Muscle layer of duodenum (tissue), 2 donors: ENCODE results near the gene NAPG.
"Not testable (repeated sequence)": the region's sequence is repeated elsewhere in the genome, so short reads cannot be mapped to it uniquely, and the experiment has no call there.

ENCODE experiments used
- H3K27ac ChIP-seq: one replicate; pipeline ENCODE4 v1.7.0; 2013; ENCODE audit warnings: mild to moderate bottlenecking, low read length
- H3K27me3 ChIP-seq: one replicate; pipeline ENCODE4 v1.7.0; 2013; ENCODE audit warnings: low read depth, mild to moderate bottlenecking, control low read depth, low read length
- H3K36me3 ChIP-seq, 2 donors: one replicate each; pipeline ENCODE4 v1.7.0; 2013; ENCODE audit warnings: low read length in 2 of 2, control low read depth in 1 of 2, mild to moderate bottlenecking in 1 of 2; ENCODE audit not compliant: insufficient read depth in 2 of 2, control insufficient read depth in 1 of 2
- H3K4me1 ChIP-seq, 2 donors: one replicate each; pipeline ENCODE4 v1.7.0; 2013; ENCODE audit warnings: low read length in 2 of 2, mild to moderate bottlenecking in 2 of 2, control low read depth in 1 of 2, moderate library complexity in 1 of 2; ENCODE audit not compliant: insufficient read depth in 2 of 2, control insufficient read depth in 1 of 2
- H3K4me3 ChIP-seq, 2 donors: one replicate each; pipeline ENCODE4 v1.7.0; 2013; ENCODE audit warnings: low read length in 2 of 2, low read depth in 1 of 2, mild to moderate bottlenecking in 1 of 2
- H3K9me3 ChIP-seq, 2 donors: one replicate each; pipeline ENCODE4 v1.7.0; 2013; ENCODE audit warnings: low read length in 2 of 2, control low read depth in 1 of 2, mild to moderate bottlenecking in 1 of 2; ENCODE audit not compliant: control insufficient read depth in 1 of 2
- donor health status: healthy.

NAPG gene

DNA sequence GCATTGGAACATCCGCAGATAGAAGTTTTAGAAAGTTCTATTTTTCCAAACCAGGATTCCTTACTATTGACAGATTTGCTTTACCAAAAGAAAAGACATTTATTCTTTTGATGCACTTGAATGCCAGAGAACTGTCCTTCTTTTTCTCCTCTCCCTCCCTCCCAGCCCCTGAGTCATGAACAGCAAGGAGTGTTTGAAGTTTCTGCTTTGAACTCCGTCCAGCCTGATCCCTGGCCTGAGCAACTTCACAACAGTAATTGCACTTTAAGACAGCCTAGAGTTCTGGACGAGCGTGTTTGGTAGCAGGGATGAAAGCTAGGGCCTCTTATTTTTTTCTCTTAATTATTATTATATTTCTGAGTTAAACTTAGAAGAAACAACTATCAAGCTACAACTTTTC is 37.8 kb upstream of the NAPG start:
- Histone ChIP-seq H3K27ac (no peak overlapping the region), H3K9me3 (no peaks in the 10 kb centered on the region), H3K4me3 (no peak overlapping the region), H3K4me1 (no peaks in the 10 kb centered on the region), H3K27me3 (no peaks in the 10 kb centered on the region), H3K36me3 (peaks cover 5 to 6% of the 10 kb centered on the region in 2 donors)

DNA sequence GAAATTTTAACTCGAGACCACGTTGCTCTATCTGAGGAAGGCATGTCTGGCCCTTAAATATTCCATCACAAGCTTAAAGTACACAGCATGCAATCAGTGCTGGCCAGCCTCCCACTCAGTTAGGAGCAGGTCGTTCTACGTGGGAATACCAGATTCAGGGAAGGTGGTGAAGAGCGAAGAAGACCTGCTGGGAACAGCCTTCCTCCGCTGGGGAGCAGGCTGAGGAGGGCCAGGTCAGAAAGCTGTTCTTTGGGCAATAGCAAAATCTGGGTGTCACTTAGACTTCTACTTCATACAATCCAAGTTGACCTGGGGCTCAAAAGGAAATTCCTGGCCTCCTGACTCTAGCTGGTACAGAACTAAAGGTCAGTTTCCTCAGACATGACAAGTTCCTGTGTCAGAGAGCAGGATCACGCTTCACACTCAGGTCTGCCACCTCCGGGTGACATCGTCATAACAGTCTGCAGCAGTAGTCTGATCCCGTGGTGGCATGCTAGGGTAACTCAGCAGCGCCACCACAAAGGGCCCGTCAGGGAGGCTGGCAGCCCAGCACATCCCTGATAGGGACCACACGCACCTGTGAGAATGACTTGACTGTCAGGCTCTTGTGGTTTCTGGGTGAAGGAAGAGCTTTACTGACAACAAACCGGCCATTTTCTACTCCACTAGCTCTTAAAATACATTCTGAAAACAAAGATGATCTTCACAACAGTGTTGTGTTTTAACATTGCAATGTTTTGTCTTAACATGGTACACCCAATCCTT is 35.2 kb upstream of the NAPG start:
- no peak overlapping the region for H3K4me3 ChIP-seq
- no peak overlapping the region for H3K27ac ChIP-seq
- no peaks in the 10 kb centered on the region for H3K27me3 ChIP-seq
- H3K9me3 ChIP-seq: no peaks in the 10 kb centered on the region
- no peaks in the 10 kb centered on the region for H3K4me1 ChIP-seq
- H3K36me3 ChIP-seq: peaks cover 5 to 6% of the 10 kb centered on the region in 2 donors

DNA sequence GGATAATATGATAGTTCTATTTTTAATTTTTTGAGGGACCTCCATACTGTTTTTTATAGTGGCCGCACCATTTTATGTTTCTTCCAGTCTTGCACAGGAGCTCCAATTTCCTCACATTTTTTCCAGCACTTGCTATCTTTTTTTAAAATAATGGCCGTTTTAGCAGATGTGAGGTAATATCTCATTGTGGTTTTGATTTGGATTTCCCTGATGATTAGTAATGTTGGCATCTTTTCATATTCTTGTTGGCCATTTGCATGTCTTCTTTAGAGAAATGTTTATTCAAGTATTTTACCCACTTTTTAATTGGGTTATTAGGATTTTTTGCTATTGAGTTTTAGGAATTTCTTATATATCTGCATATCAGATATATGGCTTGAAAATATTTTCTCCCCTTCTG is 29.9 kb upstream of the NAPG start:
- H3K36me3 ChIP-seq: no peaks in the 10 kb centered on the region
- H3K27ac ChIP-seq: no peak overlapping the region
- no peaks in the 10 kb centered on the region for H3K9me3 ChIP-seq
- H3K27me3 ChIP-seq: no peaks in the 10 kb centered on the region
- H3K4me3 ChIP-seq: no peak overlapping the region
- H3K4me1 ChIP-seq: no peaks in the 10 kb centered on the region

DNA sequence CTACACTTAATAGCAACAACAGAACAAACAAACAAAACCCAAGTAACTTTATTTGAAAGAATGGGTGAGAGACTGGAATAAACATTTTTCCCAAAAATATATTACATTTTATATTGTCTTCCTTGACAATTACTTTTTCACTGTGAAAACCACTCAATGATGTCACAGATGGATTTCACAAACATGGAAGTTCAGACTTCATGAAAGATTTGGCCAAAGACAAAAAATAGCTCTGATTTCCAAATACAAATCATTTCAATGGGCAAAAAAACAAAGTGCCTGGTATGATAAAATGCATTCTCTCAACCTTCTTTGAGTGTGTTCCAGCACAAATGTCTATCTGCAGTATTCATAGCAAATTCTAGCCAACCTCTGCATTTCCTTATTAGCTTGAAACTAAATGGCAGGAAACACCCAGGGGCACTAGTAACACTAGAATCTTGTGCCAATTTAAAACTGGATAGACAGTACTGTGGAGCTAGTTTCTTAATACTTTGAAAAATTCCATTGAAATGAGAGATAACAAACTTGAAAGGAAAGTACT is 28.5 kb upstream of the NAPG start:
- H3K36me3 ChIP-seq: no peaks in the 10 kb centered on the region
- H3K4me1 ChIP-seq: no peaks in the 10 kb centered on the region
- H3K4me3 ChIP-seq: no peak overlapping the region
- H3K27ac ChIP-seq: no peak overlapping the region
- no peaks in the 10 kb centered on the region for H3K27me3 ChIP-seq
- no peaks in the 10 kb centered on the region for H3K9me3 ChIP-seq

DNA sequence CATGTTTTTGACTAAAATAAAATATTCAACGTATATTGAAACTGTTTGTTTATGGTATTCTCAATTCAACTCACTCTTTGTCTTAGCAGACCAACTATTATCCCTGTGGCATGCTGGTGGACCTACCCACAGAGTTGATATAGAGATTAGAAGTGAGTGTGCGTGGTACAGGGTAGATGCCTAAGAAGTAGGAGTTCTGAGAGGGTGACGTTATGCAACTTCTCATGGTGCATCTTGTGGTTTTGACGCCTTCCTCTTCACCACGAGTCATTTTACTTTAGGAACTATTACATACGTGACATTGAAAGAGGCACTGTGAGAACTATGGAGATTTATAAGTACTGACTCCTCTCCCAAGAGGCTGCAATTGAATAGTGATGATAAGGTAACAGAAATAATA is 26.6 kb upstream of the NAPG start:
- Histone ChIP-seq H3K4me1 (no peaks in the 10 kb centered on the region), H3K36me3 (no peaks in the 10 kb centered on the region), H3K27ac (no peak overlapping the region), H3K4me3 (no peak overlapping the region), H3K9me3 (no peaks in the 10 kb centered on the region), H3K27me3 (no peaks in the 10 kb centered on the region)

DNA sequence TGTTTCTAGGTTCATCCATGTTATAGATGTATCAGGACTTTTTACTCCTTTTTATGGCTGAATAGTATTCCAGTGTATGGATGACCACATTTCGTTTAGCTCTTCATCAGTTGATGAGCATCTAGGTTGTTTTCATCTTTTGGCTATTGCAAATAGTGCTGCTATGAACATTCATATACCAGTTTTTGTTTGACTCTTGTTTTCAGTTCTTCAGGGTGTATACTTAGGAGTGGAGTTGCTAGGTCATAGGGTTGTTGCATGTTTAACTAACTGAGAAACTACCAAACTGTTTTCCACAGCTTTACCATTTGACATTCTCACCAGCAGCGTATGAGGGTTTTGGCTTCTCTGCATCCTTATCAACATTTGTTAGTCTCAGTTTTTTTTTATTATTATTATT is 25.8 kb upstream of the NAPG start:
- Histone ChIP-seq H3K27me3 (no peaks in the 10 kb centered on the region), H3K4me1 (no peaks in the 10 kb centered on the region), H3K4me3 (no peak overlapping the region), H3K36me3 (no peaks in the 10 kb centered on the region), H3K27ac (no peak overlapping the region), H3K9me3 (no peaks in the 10 kb centered on the region)

DNA sequence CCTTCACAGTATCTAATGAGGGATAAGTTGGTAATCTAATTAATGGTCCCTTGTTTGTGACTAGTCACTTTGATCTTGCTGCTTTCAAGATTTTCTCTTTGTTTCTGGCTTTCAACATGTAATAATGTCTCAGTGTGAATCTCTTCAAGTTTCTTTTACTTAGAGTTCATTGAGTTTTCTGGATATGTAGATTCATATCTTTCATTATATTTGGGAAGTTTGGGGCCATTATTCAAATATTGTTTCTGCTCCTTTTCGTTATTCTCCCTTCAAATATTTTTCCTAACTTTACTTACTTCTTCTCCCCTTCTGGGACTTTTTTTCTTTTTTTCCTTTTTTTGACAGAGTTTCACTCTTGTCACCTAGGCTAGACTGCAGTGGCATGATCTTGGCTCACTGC is 21.1 kb upstream of the NAPG start:
- no peaks in the 10 kb centered on the region for H3K4me1 ChIP-seq

DNA sequence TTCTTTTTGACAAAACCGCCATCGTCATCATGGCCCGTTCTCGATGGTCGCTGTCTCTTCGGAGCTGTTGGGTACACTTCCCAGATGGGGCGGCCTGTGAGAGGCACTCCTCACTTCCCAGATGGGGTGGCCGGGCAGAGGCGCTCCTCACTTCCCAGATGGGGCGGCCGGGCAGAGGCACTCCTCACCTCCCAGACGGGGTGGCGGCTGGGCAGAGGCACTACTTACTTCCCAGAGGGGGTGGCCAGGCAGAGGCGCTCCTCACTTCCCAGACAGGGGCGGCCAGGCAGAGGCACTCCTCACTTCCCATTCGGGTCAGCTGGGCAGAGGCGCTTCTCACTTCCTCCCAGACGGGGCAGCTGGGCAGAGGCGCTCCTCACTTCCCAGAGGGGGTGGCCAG is 19.9 kb upstream of the NAPG start:
- H3K27ac ChIP-seq, H3K4me3 ChIP-seq, H3K9me3 ChIP-seq, H3K27me3 ChIP-seq, H3K4me1 ChIP-seq, H3K36me3 ChIP-seq: not testable (repeated sequence)

More for the DNA sequence above, 21.1 kb upstream of the NAPG start:
- no peak overlapping the region for H3K4me3 ChIP-seq
- no peaks in the 10 kb centered on the region for H3K27me3 ChIP-seq
- H3K36me3 ChIP-seq: no peaks in the 10 kb centered on the region
- H3K9me3 ChIP-seq: peaks cover 8% of the 10 kb centered on the region in 2 donors
- no peak overlapping the region for H3K27ac ChIP-seq

DNA sequence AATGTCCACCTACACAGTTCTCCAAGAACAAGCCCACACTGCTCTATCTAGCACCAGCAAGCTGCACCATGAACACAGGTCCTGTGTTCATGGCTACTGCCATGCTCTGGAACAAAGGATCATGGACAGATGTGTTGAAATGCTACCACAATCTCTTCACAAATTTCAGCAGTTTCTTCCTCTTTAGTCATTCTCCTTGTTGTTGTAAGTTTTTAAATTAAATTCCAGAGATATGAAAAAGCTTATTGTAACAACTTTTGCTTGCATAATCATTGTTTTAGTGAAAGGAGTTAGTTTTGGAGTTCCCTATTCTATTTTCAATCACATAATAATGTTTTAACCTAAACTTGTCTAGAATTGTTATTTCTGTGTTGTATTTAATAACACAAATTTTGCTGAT is 17.2 kb upstream of the NAPG start:
- Histone ChIP-seq H3K36me3 (no peaks in the 10 kb centered on the region), H3K4me3 (peak overlapping the region in 1 of 2 donors; percentile 2), H3K4me1 (no peaks in the 10 kb centered on the region), H3K9me3 (peaks cover 8% of the 10 kb centered on the region in 2 donors), H3K27ac (no peak overlapping the region), H3K27me3 (no peaks in the 10 kb centered on the region)

DNA sequence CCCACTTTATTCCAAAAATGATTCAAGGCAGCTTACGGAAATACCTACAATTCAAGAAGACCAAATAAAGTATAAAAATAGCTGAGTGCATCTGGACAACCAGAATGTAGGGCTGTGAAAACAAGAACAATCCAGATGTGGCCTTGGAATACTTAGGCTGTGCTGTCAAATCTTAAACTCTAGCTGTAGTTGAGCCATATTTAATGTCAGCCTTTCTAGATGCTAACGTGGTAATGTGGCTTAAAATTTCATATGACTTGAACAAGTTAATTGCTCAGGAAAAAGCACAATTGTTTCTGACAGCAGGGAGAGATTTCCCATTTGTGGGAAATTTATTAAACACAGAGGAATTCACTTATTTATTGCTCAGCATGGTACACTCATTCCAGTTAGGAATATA is 14.6 kb upstream of the NAPG start:
- Histone ChIP-seq H3K4me3 (no peak overlapping the region), H3K27ac (no peak overlapping the region), H3K9me3 (peaks cover 8% of the 10 kb centered on the region in 2 donors), H3K4me1 (no peaks in the 10 kb centered on the region), H3K27me3 (no peaks in the 10 kb centered on the region), H3K36me3 (no peaks in the 10 kb centered on the region)

DNA sequence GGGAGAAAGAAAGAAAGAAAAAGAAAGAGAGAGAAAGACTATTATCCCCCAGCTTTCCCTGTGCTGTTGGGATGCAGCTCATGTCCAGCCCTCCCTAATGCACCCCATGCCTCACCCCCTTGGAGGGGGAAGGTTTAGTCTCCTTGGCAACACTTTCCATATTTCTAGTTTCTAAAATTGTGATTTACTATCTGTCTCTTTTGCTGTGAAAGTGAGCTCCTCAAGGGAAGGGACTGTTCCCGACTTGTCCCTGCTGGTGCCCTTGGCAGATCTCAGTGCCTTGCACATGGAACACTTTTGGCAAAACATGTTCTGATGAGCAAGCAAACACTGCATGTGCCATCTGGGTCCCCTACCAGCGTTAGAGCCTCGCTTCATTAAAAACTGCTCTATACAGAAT is 11.7 kb upstream of the NAPG start:
- Histone ChIP-seq H3K27ac (no peak overlapping the region), H3K27me3 (no peaks in the 10 kb centered on the region), H3K9me3 (no peaks in the 10 kb centered on the region), H3K4me3 (no peak overlapping the region), H3K36me3 (no peaks in the 10 kb centered on the region), H3K4me1 (peaks cover 0 to 10% of the 10 kb centered on the region in 2 donors)

DNA sequence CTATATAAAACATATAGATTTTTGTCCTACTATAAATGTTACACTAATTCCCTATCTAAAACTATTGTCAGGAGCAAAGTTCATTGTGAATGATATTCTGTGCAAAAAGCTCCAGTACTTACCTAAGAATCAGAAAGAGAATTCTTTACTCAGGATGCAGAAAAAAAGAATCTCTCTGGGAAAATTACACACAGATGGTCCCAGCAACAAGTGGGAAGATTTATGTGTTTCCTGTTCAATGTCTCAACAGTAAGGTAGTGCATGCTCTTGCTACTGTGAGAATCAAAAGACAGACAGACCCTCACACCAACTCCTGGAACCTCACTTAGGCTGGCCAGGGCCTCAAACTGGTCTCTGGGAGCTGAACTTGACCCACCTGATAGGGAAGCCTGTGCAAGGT is 11.2 kb upstream of the NAPG start:
- H3K27me3 ChIP-seq: no peaks in the 10 kb centered on the region
- H3K4me3 ChIP-seq: no peak overlapping the region
- H3K4me1 ChIP-seq: peaks cover 0 to 16% of the 10 kb centered on the region in 2 donors
- H3K36me3 ChIP-seq: no peaks in the 10 kb centered on the region
- no peak overlapping the region for H3K27ac ChIP-seq
- no peaks in the 10 kb centered on the region for H3K9me3 ChIP-seq
